NT2/D1 (cell line): Measurements from ENCODE around the gene DNAJB6.

Source experiments
- DNase-seq: peaks from one replicate; pipeline ENCODE4 v3.0.0-alpha.2; 2011; ENCODE audit warnings: low read depth, low spot score
- H3K27me3 ChIP-seq: 2 replicates; pipeline ENCODE4 v1.6.0; 2011; ENCODE audit warnings: mild to moderate bottlenecking; ENCODE audit not compliant: insufficient read length, insufficient read depth
- H3K36me3 ChIP-seq: 2 replicates; pipeline ENCODE4 v1.6.1; 2011; ENCODE audit warnings: mild to moderate bottlenecking, low read length, mixed read lengths; ENCODE audit not compliant: insufficient read depth, insufficient read length
- H3K4me1 ChIP-seq: 2 replicates; pipeline ENCODE4 v1.5.1; 2011; ENCODE audit not compliant: insufficient read depth, insufficient read length
- H3K4me3 ChIP-seq: 2 replicates; pipeline ENCODE4 v1.5.1; 2011; ENCODE audit warnings: low read depth; ENCODE audit not compliant: insufficient read length
- H3K9ac ChIP-seq: 2 replicates; pipeline ENCODE4 v1.6.0; 2011; ENCODE audit warnings: low read depth; ENCODE audit not compliant: insufficient read length
- H3K9me3 ChIP-seq: 2 replicates; pipeline ENCODE4 v1.5.1; 2011; ENCODE audit warnings: mild to moderate bottlenecking, low read length; ENCODE audit not compliant: insufficient read depth
- SUZ12 ChIP-seq: IDR thresholded peaks from 2 replicates; pipeline ENCODE4 v1.6.1; 2011; ENCODE audit not compliant: insufficient read length, insufficient read depth; ENCODE audit errors: extremely low read depth
- YY1 ChIP-seq: IDR thresholded peaks from 2 replicates; pipeline ENCODE4 v1.6.1; 2011; ENCODE audit not compliant: insufficient read length, insufficient read depth
- ZNF274 ChIP-seq: IDR thresholded peaks from 2 replicates; pipeline ENCODE4 v1.6.1; 2011; ENCODE audit warnings: mild to moderate bottlenecking, low read depth, low read length

DNAJB6 gene

GRCh38 chr7:157401567-157402387, 65.0 kb downstream of the DNAJB6 start:
- DNase-seq: no peak
- TF ChIP-seq ZNF274: no peak
- TF ChIP-seq SUZ12: no peak
- no peak for TF ChIP-seq YY1
- no peak overlapping the region for H3K4me3 ChIP-seq
- H3K9ac ChIP-seq: no peak overlapping the region
- peaks cover 49% of the 10 kb centered on the region for H3K36me3 ChIP-seq
- peaks cover 7% of the 10 kb centered on the region for H3K4me1 ChIP-seq
- H3K9me3 ChIP-seq: no peaks in the 10 kb centered on the region
- H3K27me3 ChIP-seq: no peaks in the 10 kb centered on the region

- H3K4me3 ChIP-seq: no peak overlapping the region
- H3K9ac ChIP-seq: no peak overlapping the region
- peaks cover 46% of the 10 kb centered on the region for H3K36me3 ChIP-seq
- no peaks in the 10 kb centered on the region for H3K27me3 ChIP-seq
- H3K9me3 ChIP-seq: no peaks in the 10 kb centered on the region
- TF ChIP-seq ZNF274 (no peak), YY1 (no peak), SUZ12 (no peak)
- no peak for DNase-seq
- H3K4me1 ChIP-seq: peaks cover 5% of the 10 kb centered on the region
These were observed 65.5 kb downstream of the DNAJB6 start for GRCh38 chr7:157402388-157402703.

- Histone ChIP-seq H3K27me3 (no peaks in the 10 kb centered on the region), H3K4me3 (no peak overlapping the region), H3K4me1 (peaks cover 5% of the 10 kb centered on the region), H3K9me3 (no peaks in the 10 kb centered on the region), H3K9ac (no peak overlapping the region), H3K36me3 (peaks cover 49% of the 10 kb centered on the region)
- TF ChIP-seq SUZ12: no peak
- no peak for TF ChIP-seq YY1
- no peak for TF ChIP-seq ZNF274
- no peak for DNase-seq
These were observed 66.2 kb downstream of the DNAJB6 start for GRCh38 chr7:157402911-157403534.

GRCh38 chr7:157403646-157404401, 67.0 kb downstream of the DNAJB6 start:
- TF ChIP-seq YY1: no peak
- TF ChIP-seq ZNF274: no peak
- TF ChIP-seq SUZ12: no peak
- Histone ChIP-seq H3K36me3 (peaks cover 49% of the 10 kb centered on the region), H3K9ac (no peak overlapping the region), H3K4me3 (no peak overlapping the region), H3K4me1 (peaks cover 5% of the 10 kb centered on the region), H3K27me3 (no peaks in the 10 kb centered on the region), H3K9me3 (no peaks in the 10 kb centered on the region)
- no peak for DNase-seq

GRCh38 chr7:157404845-157405481, 68.2 kb downstream of the DNAJB6 start:
- H3K9ac ChIP-seq: no peak overlapping the region
- H3K36me3 ChIP-seq: peaks cover 46% of the 10 kb centered on the region

GRCh38 chr7:157405501-157405900, 68.7 kb downstream of the DNAJB6 start:
- Histone ChIP-seq H3K9ac (no peak overlapping the region), H3K4me1 (peaks cover 5% of the 10 kb centered on the region), H3K4me3 (no peak overlapping the region), H3K9me3 (no peaks in the 10 kb centered on the region), H3K27me3 (no peaks in the 10 kb centered on the region), H3K36me3 (peaks cover 46% of the 10 kb centered on the region)
- no peak for DNase-seq
- TF ChIP-seq YY1 (no peak), SUZ12 (no peak), ZNF274 (no peak)

More at GRCh38 chr7:157404845-157405481, 68.2 kb downstream of the DNAJB6 start:
- Histone ChIP-seq H3K9me3 (no peaks in the 10 kb centered on the region), H3K4me1 (peaks cover 5% of the 10 kb centered on the region), H3K4me3 (no peak overlapping the region), H3K27me3 (no peaks in the 10 kb centered on the region)
- no peak for DNase-seq
- TF ChIP-seq SUZ12 (no peak), ZNF274 (no peak), YY1 (no peak)
